ENCODE data around the gene BMP5.

- TF ChIP-seq, protein P1, sequence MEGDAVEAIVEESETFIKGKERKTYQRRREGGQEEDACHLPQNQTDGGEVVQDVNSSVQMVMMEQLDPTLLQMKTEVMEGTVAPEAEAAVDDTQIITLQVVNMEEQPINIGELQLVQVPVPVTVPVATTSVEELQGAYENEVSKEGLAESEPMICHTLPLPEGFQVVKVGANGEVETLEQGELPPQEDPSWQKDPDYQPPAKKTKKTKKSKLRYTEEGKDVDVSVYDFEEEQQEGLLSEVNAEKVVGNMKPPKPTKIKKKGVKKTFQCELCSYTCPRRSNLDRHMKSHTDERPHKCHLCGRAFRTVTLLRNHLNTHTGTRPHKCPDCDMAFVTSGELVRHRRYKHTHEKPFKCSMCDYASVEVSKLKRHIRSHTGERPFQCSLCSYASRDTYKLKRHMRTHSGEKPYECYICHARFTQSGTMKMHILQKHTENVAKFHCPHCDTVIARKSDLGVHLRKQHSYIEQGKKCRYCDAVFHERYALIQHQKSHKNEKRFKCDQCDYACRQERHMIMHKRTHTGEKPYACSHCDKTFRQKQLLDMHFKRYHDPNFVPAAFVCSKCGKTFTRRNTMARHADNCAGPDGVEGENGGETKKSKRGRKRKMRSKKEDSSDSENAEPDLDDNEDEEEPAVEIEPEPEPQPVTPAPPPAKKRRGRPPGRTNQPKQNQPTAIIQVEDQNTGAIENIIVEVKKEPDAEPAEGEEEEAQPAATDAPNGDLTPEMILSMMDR (conservative IDR thresholded peaks at IDR 0.05 in 1 of 2, IDR thresholded peaks at IDR 0.05 in 1 of 2; ENCODE audit: low read depth in 1 of 2, low read length in 2 of 2): no peak
- no peak for TF ChIP-seq EZH2 (IDR thresholded peaks at IDR 0.05; ENCODE audit: low read length, missing control alignments)
Observed at GRCh38 chr6:55713436-55713835, 162.0 kb downstream of the BMP5 start.
